ENCODE results near the gene VIPAS39.

Gene VIPAS39

GRCh38 chr14:77469539-77469938 lies 12.1 kb upstream of the VIPAS39 start:
- peaks cover 8% of the 10 kb centered on the region; the same call in 1 of the 2 replicates for H3K27me3 ChIP-seq (ENCODE audit: insufficient read depth, low read length)
- no peaks in the 10 kb centered on the region for H3K79me2 ChIP-seq (ENCODE audit: control insufficient read depth, insufficient read depth, low read length, unreplicated experiment)
- H3K36me3 ChIP-seq (ENCODE audit: insufficient read depth, low read length), result peaks cover 33% of the 10 kb centered on the region
- H2AFZ ChIP-seq (ENCODE audit: low read length, unreplicated experiment), result no peak overlapping the region
- no peaks in the 10 kb centered on the region for H3K4me1 ChIP-seq (ENCODE audit: control insufficient read depth, insufficient read depth, low read length, unreplicated experiment)
- H3K27ac ChIP-seq (ENCODE audit: low read depth, low read length), result no peak overlapping the region
- no peak overlapping the region for H3K4me3 ChIP-seq (ENCODE audit: low read depth, low read length)

- Histone ChIP-seq H3K4me3 (ENCODE audit: low read depth, low read length) (no peak overlapping the region), H3K27ac (ENCODE audit: low read depth, low read length) (no peak overlapping the region), H3K79me2 (ENCODE audit: control insufficient read depth, insufficient read depth, low read length, unreplicated experiment) (no peaks in the 10 kb centered on the region), H3K27me3 (ENCODE audit: insufficient read depth, low read length) (0 out of 2 replicates have a peak, but pooled peaks cover 4% of the 10 kb centered on the region), H3K4me1 (ENCODE audit: control insufficient read depth, insufficient read depth, low read length, unreplicated experiment) (no peaks in the 10 kb centered on the region), H3K36me3 (ENCODE audit: insufficient read depth, low read length) (peaks cover 36% of the 10 kb centered on the region), H2AFZ (ENCODE audit: low read length, unreplicated experiment) (no peak overlapping the region)
Measured at GRCh38 chr14:77469067-77469505, 11.7 kb upstream of the VIPAS39 start.

GRCh38 chr14:77467801-77468200 lies 10.4 kb upstream of the VIPAS39 start:
- no peak overlapping the region for H3K4me3 ChIP-seq (ENCODE audit: low read depth, low read length)
- H3K27me3 ChIP-seq (ENCODE audit: insufficient read depth, low read length), result no peaks in the 10 kb centered on the region
- H3K27ac ChIP-seq (ENCODE audit: low read depth, low read length), result no peak overlapping the region
- peaks cover 42% of the 10 kb centered on the region for H3K36me3 ChIP-seq (ENCODE audit: insufficient read depth, low read length)
- H2AFZ ChIP-seq (ENCODE audit: low read length, unreplicated experiment), result no peak overlapping the region
- H3K79me2 ChIP-seq (ENCODE audit: control insufficient read depth, insufficient read depth, low read length, unreplicated experiment), result no peaks in the 10 kb centered on the region
- H3K4me1 ChIP-seq (ENCODE audit: control insufficient read depth, insufficient read depth, low read length, unreplicated experiment), result no peaks in the 10 kb centered on the region

GRCh38 chr14:77459072-77459723 lies 1.8 kb upstream of the VIPAS39 start:
- H3K79me2 ChIP-seq (ENCODE audit: control insufficient read depth, insufficient read depth, low read length, unreplicated experiment), result peaks cover 55% of the 10 kb centered on the region
- peak overlapping the region; percentile 96 for H3K4me3 ChIP-seq (ENCODE audit: low read depth, low read length)
- H3K4me1 ChIP-seq (ENCODE audit: control insufficient read depth, insufficient read depth, low read length, unreplicated experiment), result peaks cover 15% of the 10 kb centered on the region
- H3K36me3 ChIP-seq (ENCODE audit: insufficient read depth, low read length), result peaks cover 29% of the 10 kb centered on the region
- H3K27me3 ChIP-seq (ENCODE audit: insufficient read depth, low read length), result no peaks in the 10 kb centered on the region
- no peak overlapping the region for H2AFZ ChIP-seq (ENCODE audit: low read length, unreplicated experiment)
- no peak overlapping the region for H3K27ac ChIP-seq (ENCODE audit: low read depth, low read length)

- Histone ChIP-seq H3K4me3 (ENCODE audit: low read depth, low read length) (peak overlapping the region; percentile 96), H3K4me1 (ENCODE audit: control insufficient read depth, insufficient read depth, low read length, unreplicated experiment) (peaks cover 15% of the 10 kb centered on the region), H3K36me3 (ENCODE audit: insufficient read depth, low read length) (peaks cover 25% of the 10 kb centered on the region), H3K79me2 (ENCODE audit: control insufficient read depth, insufficient read depth, low read length, unreplicated experiment) (peaks cover 55% of the 10 kb centered on the region), H2AFZ (ENCODE audit: low read length, unreplicated experiment) (peak overlapping the region; percentile 99), H3K27me3 (ENCODE audit: insufficient read depth, low read length) (no peaks in the 10 kb centered on the region), H3K27ac (ENCODE audit: low read depth, low read length) (peak overlapping the region; percentile 90)
Measured at GRCh38 chr14:77458249-77458950, 999 bp upstream of the VIPAS39 start.

GRCh38 chr14:77457115-77457521 lies 283 bp downstream of the VIPAS39 start:
- H3K27ac ChIP-seq (ENCODE audit: low read depth, low read length), result peak overlapping the region; percentile 19; the same call in 1 of the 2 replicates

GRCh38 chr14:77455966-77456640 lies 1.3 kb downstream of the VIPAS39 start:
- peak overlapping the region; percentile 96 for H3K4me3 ChIP-seq (ENCODE audit: low read depth, low read length)
- H3K27ac ChIP-seq (ENCODE audit: low read depth, low read length), result no peak overlapping the region
- peaks cover 15% of the 10 kb centered on the region for H3K4me1 ChIP-seq (ENCODE audit: control insufficient read depth, insufficient read depth, low read length, unreplicated experiment)
- H3K79me2 ChIP-seq (ENCODE audit: control insufficient read depth, insufficient read depth, low read length, unreplicated experiment), result peaks cover 47% of the 10 kb centered on the region
- H3K36me3 ChIP-seq (ENCODE audit: insufficient read depth, low read length), result peaks cover 18% of the 10 kb centered on the region
- no peak overlapping the region for H2AFZ ChIP-seq (ENCODE audit: low read length, unreplicated experiment)
- H3K27me3 ChIP-seq (ENCODE audit: insufficient read depth, low read length), result no peaks in the 10 kb centered on the region

More at GRCh38 chr14:77457115-77457521, 283 bp downstream of the VIPAS39 start:
- Histone ChIP-seq H3K36me3 (ENCODE audit: insufficient read depth, low read length) (peaks cover 23% of the 10 kb centered on the region), H2AFZ (ENCODE audit: low read length, unreplicated experiment) (peak overlapping the region; percentile 96), H3K4me1 (ENCODE audit: control insufficient read depth, insufficient read depth, low read length, unreplicated experiment) (peaks cover 15% of the 10 kb centered on the region), H3K4me3 (ENCODE audit: low read depth, low read length) (peak overlapping the region; percentile 96), H3K79me2 (ENCODE audit: control insufficient read depth, insufficient read depth, low read length, unreplicated experiment) (peaks cover 55% of the 10 kb centered on the region), H3K27me3 (ENCODE audit: insufficient read depth, low read length) (no peaks in the 10 kb centered on the region)

GRCh38 chr14:77442196-77442595 lies 15.2 kb downstream of the VIPAS39 start:
- peaks cover 5% of the 10 kb centered on the region for H3K4me1 ChIP-seq (ENCODE audit: control insufficient read depth, insufficient read depth, low read length, unreplicated experiment)
- H3K36me3 ChIP-seq (ENCODE audit: insufficient read depth, low read length), result peaks cover 19% of the 10 kb centered on the region
- H3K27me3 ChIP-seq (ENCODE audit: insufficient read depth, low read length), result no peaks in the 10 kb centered on the region
- no peaks in the 10 kb centered on the region for H3K79me2 ChIP-seq (ENCODE audit: control insufficient read depth, insufficient read depth, low read length, unreplicated experiment)
- no peak overlapping the region for H2AFZ ChIP-seq (ENCODE audit: low read length, unreplicated experiment)
- H3K4me3 ChIP-seq (ENCODE audit: low read depth, low read length), result no peak overlapping the region
- no peak overlapping the region for H3K27ac ChIP-seq (ENCODE audit: low read depth, low read length)

- Histone ChIP-seq H3K4me3 (ENCODE audit: low read depth, low read length) (no peak overlapping the region), H3K27me3 (ENCODE audit: insufficient read depth, low read length) (no peaks in the 10 kb centered on the region), H2AFZ (ENCODE audit: low read length, unreplicated experiment) (no peak overlapping the region), H3K79me2 (ENCODE audit: control insufficient read depth, insufficient read depth, low read length, unreplicated experiment) (no peaks in the 10 kb centered on the region), H3K4me1 (ENCODE audit: control insufficient read depth, insufficient read depth, low read length, unreplicated experiment) (peaks cover 12% of the 10 kb centered on the region), H3K36me3 (ENCODE audit: insufficient read depth, low read length) (peaks cover 39% of the 10 kb centered on the region), H3K27ac (ENCODE audit: low read depth, low read length) (no peak overlapping the region)
Measured at GRCh38 chr14:77439861-77440260, 17.5 kb downstream of the VIPAS39 start.

GRCh38 chr14:77438596-77438995 lies 18.8 kb downstream of the VIPAS39 start:
- H3K27ac ChIP-seq (ENCODE audit: low read depth, low read length), result no peak overlapping the region
- H2AFZ ChIP-seq (ENCODE audit: low read length, unreplicated experiment), result no peak overlapping the region
- H3K36me3 ChIP-seq (ENCODE audit: insufficient read depth, low read length), result peaks cover 48% of the 10 kb centered on the region

More at GRCh38 chr14:77438596-77438995, 18.8 kb downstream of the VIPAS39 start:
- Histone ChIP-seq H3K27me3 (ENCODE audit: insufficient read depth, low read length) (no peaks in the 10 kb centered on the region), H3K4me3 (ENCODE audit: low read depth, low read length) (no peak overlapping the region), H3K4me1 (ENCODE audit: control insufficient read depth, insufficient read depth, low read length, unreplicated experiment) (peaks cover 12% of the 10 kb centered on the region), H3K79me2 (ENCODE audit: control insufficient read depth, insufficient read depth, low read length, unreplicated experiment) (no peaks in the 10 kb centered on the region)
